Measurements from ENCODE around the gene TOMM22.

DNA sequence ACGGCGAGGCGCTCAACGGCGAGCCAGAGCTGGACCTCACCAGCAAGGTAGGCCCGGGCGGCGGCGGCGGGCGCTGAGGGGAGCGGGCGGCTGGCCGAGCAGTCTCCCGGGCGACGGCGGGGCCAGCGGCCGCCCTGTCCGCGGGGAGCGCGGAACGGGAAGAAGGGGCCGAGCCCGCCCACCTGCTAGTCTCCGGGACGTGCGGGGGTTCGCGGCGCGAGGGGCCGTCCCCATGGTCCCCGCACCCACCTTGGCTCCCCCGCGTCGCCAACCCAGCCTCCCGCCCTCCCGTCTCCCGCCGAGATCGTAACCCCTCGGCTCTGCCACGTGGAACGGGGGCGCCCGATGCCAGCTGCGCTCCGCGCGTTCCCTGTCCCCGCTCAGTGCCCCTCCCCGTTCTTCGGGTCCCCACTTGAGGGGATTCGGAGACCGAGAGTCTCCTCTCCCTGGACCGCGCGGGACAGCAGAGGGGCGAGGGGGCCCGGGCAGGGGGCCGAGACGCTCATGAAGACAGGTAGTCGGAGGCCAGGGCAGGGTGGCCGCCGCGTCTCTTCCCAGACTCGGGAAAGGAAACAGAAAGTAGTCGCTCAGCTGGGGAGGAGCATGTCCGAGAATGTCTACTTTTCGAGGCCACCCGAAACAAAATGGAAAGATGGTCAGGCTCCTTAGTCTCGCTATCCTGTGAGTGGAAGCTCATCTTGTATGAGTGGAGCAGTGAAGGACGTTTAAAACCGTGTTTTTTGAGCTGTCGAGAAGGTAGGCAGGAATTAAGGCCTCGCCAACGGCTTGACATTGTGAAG, 24.5 kb downstream of the TOMM22 start:
- TF ChIP-seq, protein P1, sequence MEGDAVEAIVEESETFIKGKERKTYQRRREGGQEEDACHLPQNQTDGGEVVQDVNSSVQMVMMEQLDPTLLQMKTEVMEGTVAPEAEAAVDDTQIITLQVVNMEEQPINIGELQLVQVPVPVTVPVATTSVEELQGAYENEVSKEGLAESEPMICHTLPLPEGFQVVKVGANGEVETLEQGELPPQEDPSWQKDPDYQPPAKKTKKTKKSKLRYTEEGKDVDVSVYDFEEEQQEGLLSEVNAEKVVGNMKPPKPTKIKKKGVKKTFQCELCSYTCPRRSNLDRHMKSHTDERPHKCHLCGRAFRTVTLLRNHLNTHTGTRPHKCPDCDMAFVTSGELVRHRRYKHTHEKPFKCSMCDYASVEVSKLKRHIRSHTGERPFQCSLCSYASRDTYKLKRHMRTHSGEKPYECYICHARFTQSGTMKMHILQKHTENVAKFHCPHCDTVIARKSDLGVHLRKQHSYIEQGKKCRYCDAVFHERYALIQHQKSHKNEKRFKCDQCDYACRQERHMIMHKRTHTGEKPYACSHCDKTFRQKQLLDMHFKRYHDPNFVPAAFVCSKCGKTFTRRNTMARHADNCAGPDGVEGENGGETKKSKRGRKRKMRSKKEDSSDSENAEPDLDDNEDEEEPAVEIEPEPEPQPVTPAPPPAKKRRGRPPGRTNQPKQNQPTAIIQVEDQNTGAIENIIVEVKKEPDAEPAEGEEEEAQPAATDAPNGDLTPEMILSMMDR (IDR thresholded peaks at IDR 0.05) = no peak
- no peak for TF ChIP-seq POLR2A (IDR thresholded peaks at IDR 0.05)
